NCI-H2171 treated with DMSO at 0.1 percent for 48 hours (cell line): ENCODE measurements around the gene HIBADH.

Experiments used
- DNase-seq: peaks from one replicate; lab custom pipeline; 2025; lab: John Stamatoyannopoulos, UW

HIBADH gene

GRCh38 chr7:27662490-27663205 is at the start of gene HIBADH:
HIBADH (minus strand) TSS chr7:27662883; CDS start chr7:27662788, 95 bp downstream.
- peak; percentile 98 for DNase-seq

GRCh38 chr7:27712217-27712616 is 49.5 kb upstream of the HIBADH start:
- no peak for DNase-seq

GRCh38 chr7:27709137-27710075 is 46.7 kb upstream of the HIBADH start:
- no peak for DNase-seq

DNA sequence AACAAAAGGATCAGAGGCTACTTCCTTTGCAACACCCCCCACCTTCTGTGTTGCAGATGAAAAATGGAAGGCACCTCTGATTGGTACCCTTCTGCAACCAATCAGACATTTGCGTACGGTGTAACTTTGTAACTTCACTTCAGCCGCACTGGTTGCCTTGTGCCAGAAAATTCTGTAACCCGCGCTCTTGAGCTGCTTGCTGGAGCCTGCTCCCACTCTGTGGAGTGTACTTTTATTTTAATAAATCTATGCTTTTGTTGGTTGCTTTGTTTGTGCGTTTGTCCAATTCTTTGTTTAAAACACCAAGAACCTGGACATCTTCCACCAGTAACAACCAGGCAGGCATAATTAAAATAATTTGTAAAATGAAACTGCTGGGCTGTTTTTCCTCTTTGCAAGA is 45.8 kb upstream of the HIBADH start:
- DNase-seq, result no peak

DNA sequence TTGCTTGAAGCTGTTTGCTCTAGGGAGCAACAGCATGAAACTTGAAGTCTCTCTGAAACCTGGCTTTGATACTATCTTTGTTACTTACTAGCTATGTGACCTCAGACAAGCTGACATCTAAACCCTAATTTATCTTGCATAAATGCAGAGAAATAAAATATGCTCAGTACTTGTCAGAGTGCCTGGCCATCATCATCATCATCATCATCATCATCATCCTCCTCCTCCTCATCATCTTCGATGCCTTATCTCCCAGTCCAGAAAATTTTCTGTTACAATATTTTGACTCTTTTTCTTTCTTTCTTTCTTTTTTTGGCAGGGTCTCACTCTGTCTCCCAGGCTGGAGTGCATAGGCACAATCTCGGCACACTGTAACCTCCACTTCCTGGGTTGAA is 42.5 kb upstream of the HIBADH start:
- no peak for DNase-seq

- DNase-seq, result no peak
Observed at GRCh38 chr7:27704422-27705199, 41.9 kb upstream of the HIBADH start.

DNA sequence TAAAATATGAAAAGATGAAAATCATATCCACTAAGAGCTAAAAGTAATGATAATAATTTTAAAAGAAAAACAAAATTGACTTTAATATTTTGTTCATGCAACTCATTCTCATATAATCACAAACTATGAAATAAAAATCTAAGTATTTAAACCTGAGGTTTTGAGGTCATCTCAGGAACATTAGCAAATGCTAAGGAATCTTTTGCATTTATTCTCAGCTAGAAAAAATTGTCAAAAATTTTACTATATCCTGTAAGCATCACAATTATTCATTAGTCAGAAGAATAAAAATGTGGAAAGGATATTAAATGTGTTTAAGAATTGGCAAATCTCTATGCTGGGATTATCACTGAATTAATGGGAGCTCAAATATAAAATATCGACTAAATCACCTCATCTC is 40.5 kb upstream of the HIBADH start:
- no peak for DNase-seq

GRCh38 chr7:27700501-27700900 is 37.8 kb upstream of the HIBADH start:
- DNase-seq, result no peak

DNA sequence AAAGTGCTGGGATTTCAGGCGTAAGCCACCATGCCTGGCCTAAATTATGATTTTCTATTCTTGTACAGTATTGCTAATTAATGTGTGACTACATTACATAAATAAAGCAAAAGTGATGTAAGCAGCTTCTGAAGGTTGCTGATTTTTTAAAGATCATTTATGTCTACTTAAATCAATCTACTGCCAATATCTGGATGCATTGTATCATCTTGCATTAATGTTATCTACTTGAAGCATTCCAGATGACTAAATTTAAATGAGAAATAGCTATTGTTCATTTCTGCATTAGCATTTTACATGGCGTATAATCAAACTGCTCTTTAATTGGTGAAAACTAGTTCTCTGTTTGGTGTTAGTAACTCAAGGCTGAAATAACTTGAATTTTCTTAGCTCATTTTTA is 37.1 kb upstream of the HIBADH start:
- DNase-seq, result no peak

DNA sequence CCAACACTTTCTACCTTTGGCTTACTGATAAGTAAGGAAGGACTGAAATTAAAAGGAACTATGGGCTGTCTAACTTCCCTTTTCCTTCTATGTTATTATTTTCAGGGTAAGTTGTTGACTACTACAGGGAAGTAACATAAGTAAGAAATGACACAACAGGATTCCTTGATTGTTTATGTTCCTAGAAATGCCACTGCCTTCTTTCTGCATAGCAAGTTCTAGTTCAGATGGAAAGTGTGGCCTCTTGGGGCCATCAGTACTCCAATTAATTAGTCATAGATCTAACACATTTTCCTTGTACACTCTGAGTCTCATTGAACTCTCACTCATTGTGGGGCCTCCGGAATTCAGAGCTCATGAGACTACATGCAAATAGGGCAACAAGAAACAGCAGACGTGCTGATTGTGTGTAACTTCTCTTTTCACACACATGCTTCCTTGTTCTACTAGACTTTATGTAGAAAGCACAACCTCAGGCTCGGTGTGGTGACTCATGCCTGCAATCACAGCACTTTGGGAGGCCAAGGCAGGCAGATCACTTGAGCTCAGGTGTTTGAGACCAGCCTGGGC is 35.3 kb upstream of the HIBADH start:
- no peak for DNase-seq

- no peak for DNase-seq
Observed at GRCh38 chr7:27695096-27695495, 32.4 kb upstream of the HIBADH start.

- DNase-seq, result no peak
Observed at GRCh38 chr7:27693794-27694193, 31.1 kb upstream of the HIBADH start.

GRCh38 chr7:27690649-27691048 is 28.0 kb upstream of the HIBADH start:
- no peak for DNase-seq

- no peak for DNase-seq
Observed at GRCh38 chr7:27689591-27690164, 27.0 kb upstream of the HIBADH start.

GRCh38 chr7:27689150-27689549 is 26.5 kb upstream of the HIBADH start:
- no peak for DNase-seq

- DNase-seq, result no peak
Observed at GRCh38 chr7:27688646-27689045, 26.0 kb upstream of the HIBADH start.

- no peak for DNase-seq
Observed at GRCh38 chr7:27688056-27688455, 25.4 kb upstream of the HIBADH start.

DNA sequence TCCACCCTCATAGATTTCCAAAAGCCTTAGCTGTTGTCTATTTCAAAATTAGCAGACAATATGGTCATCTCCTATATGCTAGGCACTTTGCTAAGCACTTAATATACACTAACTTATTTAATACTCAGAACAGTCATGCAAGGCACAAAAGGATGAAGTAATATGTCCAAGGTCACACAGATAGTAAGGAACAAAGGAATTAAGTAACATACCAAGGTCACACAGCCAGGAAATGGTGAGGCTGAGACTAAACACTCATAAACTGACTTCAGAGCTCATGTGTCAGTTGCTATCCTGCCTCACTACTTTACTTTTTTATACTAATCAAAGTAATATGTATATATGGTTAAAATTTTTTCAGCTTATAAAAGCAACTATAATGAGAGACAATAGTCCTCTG is 23.6 kb upstream of the HIBADH start:
- DNase-seq, result no peak

DNA sequence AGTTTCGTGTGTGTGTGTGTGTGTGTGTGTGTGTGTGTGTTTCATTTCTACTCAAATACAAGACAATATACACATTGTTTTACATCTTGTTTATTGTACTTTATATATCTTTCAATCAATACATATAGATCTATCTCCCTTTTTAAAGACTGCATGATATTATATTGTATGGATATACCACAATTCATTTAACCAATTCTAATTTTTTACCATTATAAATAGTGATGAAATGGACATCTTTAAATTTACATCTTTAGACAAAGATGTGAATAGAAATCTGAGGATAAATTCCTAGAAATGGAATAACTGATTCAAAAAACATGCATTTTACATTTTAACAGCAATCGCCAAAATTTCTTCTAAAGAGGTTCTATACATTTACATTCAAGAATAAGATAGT is 23.2 kb upstream of the HIBADH start:
- DNase-seq, result no peak

- DNase-seq, result no peak
Observed at GRCh38 chr7:27685209-27685608, 22.5 kb upstream of the HIBADH start.

DNA sequence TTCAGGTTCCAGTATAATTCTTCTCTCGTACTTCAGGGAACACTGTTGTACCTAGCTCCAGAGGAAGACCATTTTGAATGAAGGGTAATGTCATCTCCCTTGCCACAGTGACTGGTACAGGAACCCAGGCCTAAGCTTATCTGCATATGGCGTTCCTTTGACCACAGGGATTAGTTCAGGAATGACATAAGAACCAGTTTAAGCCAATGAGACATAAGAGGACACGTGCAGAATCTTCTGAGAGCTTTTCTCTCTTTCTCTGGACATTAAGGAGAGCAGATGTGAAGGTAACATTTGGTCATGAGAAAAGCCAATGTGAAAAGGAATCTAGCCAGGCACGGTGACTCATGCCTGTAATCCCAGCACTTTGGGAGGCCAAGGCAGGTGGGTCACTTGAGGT is 21.8 kb upstream of the HIBADH start:
- no peak for DNase-seq

DNA sequence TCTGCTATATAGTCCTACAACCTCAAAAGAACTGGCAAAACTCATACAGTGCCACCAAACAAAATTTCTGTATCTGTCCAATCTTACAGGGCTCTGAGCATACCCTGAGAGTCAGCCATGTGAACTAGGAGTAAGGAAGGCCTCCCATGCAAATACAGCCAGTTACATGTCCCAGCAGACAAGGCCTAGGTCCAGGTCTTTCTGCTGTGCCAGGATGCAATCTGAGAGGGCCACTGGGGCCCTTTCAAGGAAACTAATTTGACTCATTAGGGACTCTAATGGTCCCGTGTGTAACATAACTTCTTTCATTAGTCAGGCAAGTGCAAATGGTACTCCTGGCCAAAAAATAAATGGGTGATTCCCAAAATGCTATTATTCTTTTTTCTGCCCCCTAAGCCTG is 17.9 kb upstream of the HIBADH start:
- no peak for DNase-seq
